Astrocyte of the hippocampus (primary cell): ENCODE results near the gene HIC1.

ENCODE experiments used
- DNase-seq: peaks from one replicate; pipeline ENCODE4 v3.0.0; 2011; ENCODE audit warnings: low read depth, low spot score

The HIC1 gene

GRCh38 chr17:2025622-2026309, 29.1 kb upstream of the HIC1 start:
- peak; percentile 82 for DNase-seq

- no peak for DNase-seq
Observed at GRCh38 chr17:2027528-2028233, 27.2 kb upstream of the HIC1 start.

- DNase-seq: no peak
Observed at GRCh38 chr17:2028234-2028614, 26.7 kb upstream of the HIC1 start.

DNA sequence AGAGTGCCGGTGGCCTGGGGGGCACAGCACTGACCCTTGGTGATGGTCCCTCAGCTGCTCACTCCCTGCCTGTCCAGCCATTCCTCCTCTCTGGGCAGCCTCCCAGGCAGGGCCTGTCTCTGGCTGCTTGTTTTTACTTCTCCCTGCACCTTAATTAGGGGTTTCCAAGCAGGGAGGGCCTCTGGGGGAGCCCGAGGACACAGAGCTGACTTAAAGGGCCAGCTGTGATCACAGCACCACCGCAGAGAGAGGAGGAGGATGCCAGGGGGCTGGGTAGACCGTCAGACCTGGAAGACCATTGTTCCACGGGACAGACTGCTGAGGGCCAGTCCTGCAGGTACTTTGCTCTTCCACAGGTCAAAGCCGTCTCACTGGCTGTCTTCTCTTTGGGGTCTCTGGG, 26.2 kb upstream of the HIC1 start:
- DNase-seq: no peak

DNA sequence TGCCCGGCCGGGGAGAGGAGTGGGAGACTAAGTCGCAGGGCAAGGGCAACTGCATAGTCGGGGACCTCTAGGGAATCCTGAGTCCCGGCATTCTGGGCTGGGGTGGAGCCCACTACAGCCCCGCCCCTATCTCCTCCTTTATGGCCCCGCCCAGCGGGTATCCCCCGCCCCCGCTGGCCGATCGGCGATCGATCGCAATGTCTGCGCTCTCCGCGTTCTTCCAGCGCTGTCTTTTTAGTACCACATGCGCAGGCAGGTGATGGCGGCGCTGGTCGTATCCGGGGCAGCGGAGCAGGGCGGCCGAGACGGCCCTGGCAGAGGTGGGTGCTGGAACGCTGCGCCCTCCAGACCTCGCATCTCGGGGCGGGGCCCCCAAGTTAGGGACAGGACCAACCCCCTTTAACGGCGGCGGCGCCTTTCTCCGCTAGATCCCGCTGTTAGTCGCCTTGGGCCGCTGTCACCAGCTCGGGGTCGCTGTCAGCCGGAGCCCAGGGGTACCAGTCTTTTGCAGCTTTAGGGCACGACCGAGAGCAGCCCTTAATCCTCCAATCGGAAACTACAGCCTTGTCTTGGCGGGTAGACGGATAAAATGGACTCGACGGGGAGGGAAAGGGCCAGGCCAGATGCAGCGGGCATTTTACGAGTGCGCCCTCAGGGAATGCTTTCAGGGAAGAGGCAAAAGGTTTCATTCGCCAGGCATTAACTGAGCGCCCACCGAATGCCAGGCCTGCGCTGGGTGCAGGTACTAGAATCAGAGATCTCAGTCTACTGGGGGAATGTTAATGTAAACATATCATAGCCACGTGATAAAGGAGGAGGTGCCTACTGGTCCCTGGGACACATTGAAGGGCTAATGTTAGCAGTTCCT, 24.8 kb upstream of the HIC1 start, which contains the start of gene DPH1:
Gene DPH1, plus strand, starts transcription at position 243 of the 868 bp plus-strand sequence. Its CDS starts 17 bp downstream, at position 260.
- peak; percentile 95 for DNase-seq

DNA sequence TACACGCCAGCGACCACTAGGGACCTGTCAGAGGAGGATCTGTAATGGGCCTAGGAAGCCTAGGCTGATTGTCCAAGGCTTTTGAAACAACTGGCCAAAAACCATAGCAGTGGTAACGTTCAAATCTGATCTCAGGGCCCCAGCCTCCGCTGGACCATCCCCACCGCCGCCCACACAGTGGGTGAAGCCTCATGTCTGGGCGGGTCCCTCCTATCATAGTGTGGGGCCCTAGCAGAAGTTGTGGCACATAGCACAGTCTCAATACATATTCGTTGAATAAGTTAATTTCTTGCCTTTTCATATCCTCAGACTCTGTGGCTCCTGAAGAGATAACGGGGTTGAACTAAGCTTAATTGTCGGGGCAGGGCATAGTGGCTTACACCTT, 24.1 kb upstream of the HIC1 start:
- DNase-seq: no peak

GRCh38 chr17:2033153-2033552, 21.8 kb upstream of the HIC1 start:
- DNase-seq: no peak

DNA sequence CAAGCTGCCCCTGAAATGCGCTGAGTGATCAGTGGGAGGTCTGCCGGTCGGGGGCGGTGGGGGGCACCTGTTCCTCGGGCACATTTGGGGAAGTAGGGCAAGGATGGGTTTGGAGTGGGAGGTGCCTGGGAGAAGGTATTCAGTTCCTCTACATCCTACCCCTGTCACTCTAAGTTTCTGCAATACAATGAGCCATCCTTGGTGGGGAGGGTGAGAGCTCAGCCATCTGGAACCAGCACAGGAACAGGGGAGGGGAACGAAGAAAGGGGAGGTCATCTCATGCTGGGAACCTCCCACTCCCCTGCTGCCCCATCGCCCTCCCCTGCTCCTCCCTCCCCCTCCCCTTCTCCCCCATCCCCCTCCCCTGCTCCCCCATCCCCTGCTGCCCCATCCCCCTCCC, 20.7 kb upstream of the HIC1 start:
- DNase-seq: peak; percentile 66

DNA sequence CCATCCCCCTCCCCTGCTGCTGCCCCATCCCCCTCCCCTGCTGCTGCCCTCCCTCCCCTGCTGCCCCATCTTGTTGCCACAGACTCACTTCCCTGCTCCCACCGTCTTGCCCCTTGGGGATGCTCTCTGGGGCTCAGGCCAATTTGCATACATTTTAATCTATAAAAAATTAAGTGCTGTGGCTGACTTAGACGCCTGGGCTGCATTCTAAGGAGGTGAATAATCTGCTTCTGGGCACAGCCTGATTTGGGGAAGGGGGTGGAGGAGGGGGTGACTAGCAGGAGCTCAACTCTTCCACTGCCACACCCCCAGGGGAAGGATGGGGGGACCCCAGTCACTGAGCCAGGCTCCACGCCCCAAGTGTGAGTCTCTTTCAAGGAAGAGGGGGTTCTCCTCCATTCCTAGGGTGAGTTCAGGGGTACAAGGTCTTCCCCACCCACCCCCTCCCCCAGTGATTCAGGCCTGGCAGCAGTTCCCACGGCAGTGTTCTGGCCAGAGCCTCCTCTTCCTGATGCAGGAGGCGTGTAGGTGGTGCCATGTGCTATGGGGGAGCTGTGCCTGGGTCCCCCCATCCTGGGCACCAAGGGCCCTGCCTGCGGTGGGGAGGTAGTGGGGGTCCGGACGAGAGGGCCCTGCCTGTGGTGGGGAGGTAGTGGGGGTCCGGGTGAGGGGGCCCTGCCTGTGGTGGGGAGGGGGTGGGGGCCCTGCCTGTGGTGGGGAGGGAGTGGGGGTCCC, 19.9 kb upstream of the HIC1 start:
- DNase-seq: peak; percentile 89

- DNase-seq: no peak
Observed at GRCh38 chr17:2035541-2036488, 19.1 kb upstream of the HIC1 start.

DNA sequence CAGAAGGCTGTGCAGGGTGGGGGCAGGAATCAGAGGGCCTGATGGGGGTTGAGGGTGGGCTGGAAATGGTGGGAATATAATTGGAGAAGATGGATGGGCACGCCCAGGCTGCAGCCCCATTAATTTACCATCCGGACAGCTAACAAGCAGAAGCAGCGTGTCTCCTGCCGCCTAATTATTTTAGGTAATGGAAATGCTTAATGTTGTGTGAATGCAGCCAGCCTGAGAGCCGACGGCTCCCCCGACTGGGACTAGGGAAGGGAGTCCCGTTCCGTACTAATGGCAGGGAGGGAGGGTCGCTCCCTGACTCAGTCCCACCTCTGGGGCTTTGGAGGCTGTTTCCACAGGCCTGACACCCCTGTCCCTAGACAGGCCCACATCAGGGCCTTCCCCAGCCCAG, 17.7 kb upstream of the HIC1 start:
- DNase-seq: no peak

DNA sequence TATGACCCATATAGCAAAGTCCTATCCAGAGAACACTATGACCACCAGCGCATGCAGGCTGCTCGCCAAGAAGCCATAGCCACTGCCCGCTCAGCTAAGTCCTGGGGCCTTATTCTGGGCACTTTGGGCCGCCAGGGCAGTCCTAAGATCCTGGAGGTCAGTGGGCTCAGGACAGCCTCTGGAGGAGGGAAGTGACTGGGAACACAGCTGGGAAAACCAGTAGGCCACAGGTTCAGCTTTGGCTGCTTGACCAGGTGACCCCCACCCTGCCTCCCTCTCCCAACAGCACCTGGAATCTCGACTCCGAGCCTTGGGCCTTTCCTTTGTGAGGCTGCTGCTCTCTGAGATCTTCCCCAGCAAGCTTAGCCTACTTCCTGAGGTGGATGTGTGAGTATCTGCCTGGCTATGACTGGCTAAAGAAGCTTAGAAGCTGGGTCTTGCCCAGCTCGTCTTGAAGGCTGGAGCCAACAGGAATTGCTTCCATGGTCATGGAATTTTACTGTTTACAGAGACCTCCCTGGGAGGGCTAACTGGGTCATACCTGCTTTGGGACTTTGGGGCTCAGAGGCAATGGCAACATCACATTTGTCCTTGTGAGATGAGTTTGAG, 14.6 kb upstream of the HIC1 start:
- DNase-seq: no peak

- no peak for DNase-seq
Observed at GRCh38 chr17:2040942-2041560, 13.9 kb upstream of the HIC1 start.

- DNase-seq: peak; percentile 99
Observed at GRCh38 chr17:2041561-2042389, 13.1 kb upstream of the HIC1 start, which contains the start of gene OVCA2. Gene OVCA2, plus strand, starts transcription at chr17:2042022. Its CDS starts 26 bp downstream, at chr17:2042048.

GRCh38 chr17:2042390-2042847, 12.5 kb upstream of the HIC1 start:
- DNase-seq: peak; percentile 79

GRCh38 chr17:2042933-2043332, 12.0 kb upstream of the HIC1 start:
- DNase-seq: no peak

- peak; percentile 58 for DNase-seq
Observed at GRCh38 chr17:2043785-2044184, 11.1 kb upstream of the HIC1 start.

GRCh38 chr17:2044263-2044894, 10.5 kb upstream of the HIC1 start:
- DNase-seq: no peak
